COLO668 (cell line): Measurements from ENCODE around the gene KIF26B.

Experiments
- DNase-seq: peaks from one replicate; lab custom pipeline; 2025; ENCODE audit not compliant: unreplicated experiment; lab: John Stamatoyannopoulos, UW

KIF26B gene

GRCh38 chr1:245409341-245410195, 254.8 kb downstream of the KIF26B start:
- DNase-seq, result no peak

- DNase-seq, result no peak
Measured at GRCh38 chr1:245411245-245412036, 256.7 kb downstream of the KIF26B start.

GRCh38 chr1:245412306-245412705, 257.5 kb downstream of the KIF26B start:
- DNase-seq, result no peak

- no peak for DNase-seq
Measured at GRCh38 chr1:245416781-245417180, 262.0 kb downstream of the KIF26B start.

GRCh38 chr1:245418077-245418476, 263.3 kb downstream of the KIF26B start:
- DNase-seq, result no peak

- no peak for DNase-seq
Measured at GRCh38 chr1:245419461-245419978, 264.7 kb downstream of the KIF26B start.

GRCh38 chr1:245419989-245420388, 265.2 kb downstream of the KIF26B start:
- no peak for DNase-seq

- DNase-seq, result no peak
Measured at GRCh38 chr1:245420926-245421325, 266.1 kb downstream of the KIF26B start.

- DNase-seq, result no peak
Measured at GRCh38 chr1:245428681-245429080, 273.9 kb downstream of the KIF26B start.

GRCh38 chr1:245431706-245432105, 276.9 kb downstream of the KIF26B start:
- no peak for DNase-seq

- no peak for DNase-seq
Measured at GRCh38 chr1:245432228-245432875, 277.6 kb downstream of the KIF26B start.

- DNase-seq, result no peak
Measured at GRCh38 chr1:245433561-245433960, 278.8 kb downstream of the KIF26B start.

GRCh38 chr1:245434280-245434679, 279.5 kb downstream of the KIF26B start:
- no peak for DNase-seq

- DNase-seq, result no peak
Measured at GRCh38 chr1:245436407-245436806, 281.6 kb downstream of the KIF26B start.

- DNase-seq, result no peak
Measured at GRCh38 chr1:245437369-245438062, 282.7 kb downstream of the KIF26B start.

GRCh38 chr1:245440922-245441321, 286.1 kb downstream of the KIF26B start:
- DNase-seq, result no peak

GRCh38 chr1:245441689-245442088, 286.9 kb downstream of the KIF26B start:
- DNase-seq, result no peak

GRCh38 chr1:245444147-245444828, 289.5 kb downstream of the KIF26B start:
- DNase-seq, result no peak

- no peak for DNase-seq
Measured at GRCh38 chr1:245444945-245445344, 290.2 kb downstream of the KIF26B start.

GRCh38 chr1:245448531-245448930, 293.7 kb downstream of the KIF26B start:
- no peak for DNase-seq
